NCI-H1105 treated with DMSO at 0.1 percent for 48 hours (cell line): ENCODE results near the gene SV2C.
"Not testable (repeated sequence)": the region's sequence is repeated elsewhere in the genome, so short reads cannot be mapped to it uniquely, and the experiment has no call there.

Experiments used
- DNase-seq: peaks from one replicate; lab custom pipeline; 2025; lab: John Stamatoyannopoulos, UW

The SV2C gene

DNA sequence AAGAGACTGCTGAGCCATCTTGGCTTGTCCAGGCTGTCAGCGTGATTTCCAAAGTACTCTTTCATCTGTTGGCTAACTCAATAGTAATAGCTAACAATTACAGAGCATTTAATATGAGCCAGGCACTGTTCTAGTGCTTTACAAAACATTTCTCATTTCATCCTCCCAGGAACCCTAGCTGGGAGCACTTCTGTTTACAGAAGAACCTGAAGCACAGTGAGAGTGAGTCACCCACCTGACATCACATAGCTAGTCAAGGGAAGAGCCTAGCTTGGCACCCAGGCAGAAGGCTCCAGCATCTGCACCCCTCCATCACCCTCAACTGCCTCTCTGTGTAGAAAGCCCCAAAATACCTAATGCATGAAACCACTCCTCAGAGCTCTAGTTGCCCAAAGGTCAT lies 262.4 kb downstream of the SV2C start:
- DNase-seq: no peak

DNA sequence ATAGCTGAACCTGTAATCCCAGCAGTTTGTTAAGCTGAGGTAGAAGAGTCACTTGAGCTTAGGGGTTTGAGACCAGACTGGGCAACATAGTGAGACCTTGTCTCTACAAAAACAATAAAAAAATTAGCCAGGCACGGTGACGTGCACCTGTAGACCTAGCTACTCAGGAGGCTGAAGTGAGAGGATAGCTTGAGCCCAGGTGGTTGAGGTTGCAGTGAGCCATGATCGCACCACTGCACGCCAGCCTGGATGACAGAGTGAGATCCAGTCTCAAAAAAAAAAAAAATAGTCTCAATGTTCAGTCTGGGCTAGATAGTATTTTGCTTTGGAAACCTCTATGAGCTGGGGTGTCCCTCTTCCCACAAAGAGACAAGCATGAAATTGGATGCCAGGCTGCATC lies 268.0 kb downstream of the SV2C start:
- DNase-seq: no peak

DNA sequence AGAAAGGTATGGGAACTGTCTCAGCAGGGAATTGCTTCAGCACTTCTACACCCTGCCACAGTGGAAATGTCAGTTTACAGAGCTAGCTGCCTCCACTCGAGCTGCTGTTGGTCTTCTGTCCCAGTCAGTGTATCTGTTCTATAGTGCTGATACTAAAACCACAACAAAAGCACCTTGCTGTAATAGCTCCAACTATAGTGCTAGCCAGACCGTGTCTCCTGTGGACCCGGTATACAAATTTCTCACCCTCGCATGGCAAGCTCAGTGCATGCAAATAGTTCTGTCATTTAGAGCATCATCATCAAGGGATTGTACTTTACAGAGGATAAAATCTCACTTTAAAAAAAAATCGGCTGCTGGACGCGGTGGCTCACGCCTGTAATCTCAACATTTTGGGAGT lies 268.4 kb downstream of the SV2C start:
- DNase-seq: no peak

DNA sequence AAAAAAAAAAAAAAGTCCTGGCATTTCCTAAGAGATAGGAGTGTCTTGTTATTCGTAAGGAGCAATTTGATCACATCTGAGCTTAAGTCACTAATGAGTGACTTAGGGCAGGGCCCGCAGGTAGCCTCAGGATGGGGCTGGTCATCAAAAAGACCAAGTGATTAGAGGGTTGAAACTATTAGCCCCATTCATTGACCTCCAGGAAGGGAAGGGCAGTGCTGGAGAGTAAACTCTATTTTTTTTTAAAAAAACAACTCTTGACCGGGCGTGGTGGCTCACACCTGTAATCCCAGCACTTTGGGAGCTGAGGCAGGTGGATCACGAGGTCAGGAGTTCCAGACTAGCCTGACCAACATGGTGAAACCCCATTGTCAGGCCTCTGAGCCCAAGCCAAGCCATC lies 273.7 kb downstream of the SV2C start:
- DNase-seq: no peak

DNA sequence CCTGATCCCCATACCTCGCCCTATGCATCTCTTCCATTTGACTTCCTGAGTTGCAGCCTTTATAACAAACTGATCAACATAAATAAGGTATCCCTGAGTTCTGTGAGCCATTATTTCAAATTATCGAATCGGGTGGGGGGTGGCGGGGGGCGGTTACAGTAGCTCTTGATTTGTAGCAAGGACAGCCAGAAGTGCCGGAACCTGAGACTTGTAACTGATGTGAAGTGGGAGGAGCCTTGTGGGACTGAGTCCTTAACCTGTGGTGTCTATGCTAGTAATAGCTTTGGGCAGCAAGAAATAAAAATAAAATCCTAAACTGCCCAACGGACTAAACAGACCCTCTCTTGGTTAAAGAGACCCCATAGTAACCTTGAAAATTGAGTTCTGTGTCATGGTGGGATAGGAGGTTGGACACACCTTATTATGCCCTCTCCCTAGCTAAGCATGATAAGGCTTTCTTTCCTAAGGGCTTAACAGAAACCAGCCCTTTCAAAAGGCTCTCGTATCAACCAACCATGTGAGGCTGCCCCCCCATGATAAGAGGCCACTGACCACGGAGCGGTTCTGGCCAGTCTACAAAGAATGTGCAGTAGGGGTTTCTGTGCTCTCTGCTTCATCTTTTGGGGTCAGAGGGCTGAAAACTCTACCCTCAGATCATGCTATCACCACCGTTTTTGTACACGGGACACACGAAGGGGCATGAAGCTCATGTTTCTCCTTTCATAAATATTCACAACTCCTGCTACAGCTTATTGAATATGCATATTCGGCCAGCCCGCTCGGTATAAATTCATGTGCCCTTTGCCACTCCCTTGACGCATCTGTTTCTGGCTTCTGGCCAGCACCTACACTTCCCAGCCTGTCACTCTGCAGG lies 280.4 kb downstream of the SV2C start:
- DNase-seq: peak; percentile 25

DNA sequence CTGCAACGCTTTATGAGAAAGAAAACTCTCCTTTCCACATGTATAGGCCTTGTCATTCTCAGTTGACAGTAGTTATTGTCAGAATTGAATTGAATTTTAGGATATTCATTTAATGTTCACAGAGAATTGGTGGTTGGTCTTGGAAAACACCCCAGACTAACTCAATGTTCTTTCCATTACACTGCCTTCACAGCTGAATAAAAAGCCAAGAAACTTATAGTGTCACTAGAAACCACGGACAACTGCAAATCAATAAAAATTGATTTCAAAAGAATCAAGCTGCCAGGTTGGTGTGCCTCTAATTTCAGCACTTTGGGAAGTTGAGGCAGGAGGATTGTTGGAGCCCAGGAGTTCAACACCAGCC lies 281.0 kb downstream of the SV2C start:
- no peak for DNase-seq

DNA sequence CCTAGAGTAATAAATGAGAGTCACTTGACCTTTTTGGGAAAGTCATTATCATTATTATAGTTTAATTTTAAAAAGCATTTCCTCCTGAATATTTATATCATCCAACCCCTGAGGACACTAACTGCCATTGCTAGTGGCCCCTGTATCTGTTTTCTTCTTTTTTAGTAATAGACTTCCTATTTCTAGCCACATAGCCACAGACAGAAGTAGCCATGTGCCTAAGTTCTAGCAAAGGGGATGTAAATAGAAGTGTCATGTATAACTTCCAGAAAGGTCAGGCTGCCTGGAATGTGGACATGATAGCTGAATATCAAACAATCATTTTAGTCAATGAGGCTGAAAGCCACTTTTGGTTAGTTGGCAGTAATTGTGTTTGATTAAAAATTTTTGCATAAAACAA lies 282.4 kb downstream of the SV2C start:
- no peak for DNase-seq

DNA sequence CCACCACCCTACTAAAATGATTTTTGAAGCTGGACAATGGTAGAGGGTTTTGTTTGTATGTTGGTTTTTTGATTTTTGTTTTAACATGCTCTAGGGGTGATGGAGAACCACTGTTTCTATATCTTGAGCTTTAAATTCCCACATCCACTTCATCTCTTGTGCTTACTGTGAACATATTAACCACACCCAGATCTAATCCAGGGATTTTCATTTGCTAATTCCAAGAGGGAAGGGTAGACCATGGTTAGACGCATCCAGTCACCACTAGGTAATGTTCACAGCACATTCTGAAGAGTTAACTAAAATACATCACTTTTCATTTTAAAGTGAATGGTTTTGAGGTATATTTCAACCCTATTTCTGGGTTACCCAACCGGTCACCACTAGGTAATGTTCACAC lies 283.4 kb downstream of the SV2C start:
- no peak for DNase-seq

DNA sequence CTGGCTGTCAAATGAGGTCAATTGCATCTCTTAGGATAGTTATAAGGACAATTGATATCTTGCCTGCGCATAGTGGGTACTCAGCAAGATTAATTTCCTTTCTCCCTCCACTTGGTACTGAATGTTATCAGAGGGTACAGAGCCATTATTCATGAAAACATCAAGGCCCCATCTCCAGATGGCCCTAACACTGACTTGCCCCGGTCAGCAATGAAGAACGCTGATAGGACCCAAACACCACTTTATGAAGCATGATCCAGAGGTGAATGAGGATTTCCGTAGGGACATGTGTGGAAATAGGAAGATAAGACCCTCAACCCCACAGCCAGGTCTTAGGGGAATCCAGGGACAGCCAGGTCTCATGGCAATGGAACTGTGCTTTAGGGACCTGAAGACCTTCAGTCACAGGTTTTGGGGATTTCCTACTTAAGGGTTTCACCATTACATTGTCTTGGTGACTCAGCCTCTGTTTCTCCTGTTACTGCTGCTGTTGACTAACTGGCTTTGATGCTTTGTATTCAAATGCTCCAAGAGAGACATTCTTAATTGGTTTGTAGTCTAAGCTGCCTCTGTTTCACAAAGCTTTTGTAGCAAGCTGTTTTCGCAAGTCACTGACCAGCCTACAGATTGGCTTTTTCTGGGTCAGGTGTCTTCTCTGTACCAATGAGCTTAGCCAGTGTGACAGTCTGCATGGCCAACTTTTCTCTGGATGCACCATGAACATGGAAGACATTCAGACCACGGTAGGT lies 284.6 kb downstream of the SV2C start:
- DNase-seq: no peak

DNA sequence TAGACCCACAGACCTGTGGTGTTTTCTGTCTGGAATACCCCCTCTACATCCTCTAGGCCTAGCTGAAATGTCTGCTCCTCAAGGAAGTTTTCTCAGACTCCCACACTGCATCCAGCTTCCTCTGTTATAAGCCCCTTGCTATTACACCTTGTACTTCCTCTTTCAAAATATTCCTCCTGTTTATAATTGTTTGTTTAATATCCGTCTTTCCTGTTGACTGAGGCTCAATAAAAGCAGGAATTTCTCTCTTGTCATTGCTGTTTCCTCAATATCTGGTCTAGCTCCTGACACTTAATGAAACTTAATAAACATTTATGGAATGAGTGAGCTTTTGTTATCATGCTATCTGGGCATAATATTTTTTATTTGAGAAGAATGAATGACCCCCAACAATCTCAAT lies 285.8 kb downstream of the SV2C start:
- no peak for DNase-seq

DNA sequence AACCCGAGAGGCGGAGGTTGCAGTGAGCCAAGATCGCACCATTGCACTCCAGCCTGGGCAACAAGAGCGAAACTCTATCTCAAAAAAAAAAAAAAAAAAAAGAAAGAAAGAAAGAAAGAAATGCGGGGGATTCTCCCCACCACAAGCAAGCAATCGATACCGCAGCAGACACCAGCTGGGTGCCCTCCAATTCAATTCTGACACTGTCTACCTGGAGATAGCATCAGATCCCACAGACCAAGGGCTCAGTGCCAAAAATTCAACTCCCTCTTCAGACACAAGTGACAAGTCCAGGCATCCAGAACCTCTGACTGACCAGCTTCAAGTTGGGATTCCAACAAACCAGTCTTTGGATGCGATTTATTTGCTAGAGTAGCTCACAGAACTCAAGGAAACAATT lies 286.5 kb downstream of the SV2C start:
- not testable (repeated sequence) for DNase-seq

DNA sequence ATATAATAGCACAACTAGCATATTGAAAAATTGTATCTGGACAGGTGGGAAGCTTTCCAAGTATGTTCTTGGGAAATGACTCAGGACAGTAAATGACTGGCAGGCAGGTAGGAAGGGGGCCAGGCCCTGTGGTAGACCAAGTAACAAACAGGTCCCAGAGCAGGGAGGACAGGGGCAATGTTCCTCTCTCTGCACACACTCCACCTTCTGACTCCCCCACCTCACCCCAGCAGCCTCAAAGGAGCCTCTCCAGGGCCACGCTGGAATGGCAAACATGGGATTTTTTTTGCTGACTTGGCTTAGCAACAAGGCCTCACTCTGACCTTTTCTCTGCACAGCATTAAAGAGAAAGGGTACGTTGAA lies 288.8 kb downstream of the SV2C start:
- no peak for DNase-seq

DNA sequence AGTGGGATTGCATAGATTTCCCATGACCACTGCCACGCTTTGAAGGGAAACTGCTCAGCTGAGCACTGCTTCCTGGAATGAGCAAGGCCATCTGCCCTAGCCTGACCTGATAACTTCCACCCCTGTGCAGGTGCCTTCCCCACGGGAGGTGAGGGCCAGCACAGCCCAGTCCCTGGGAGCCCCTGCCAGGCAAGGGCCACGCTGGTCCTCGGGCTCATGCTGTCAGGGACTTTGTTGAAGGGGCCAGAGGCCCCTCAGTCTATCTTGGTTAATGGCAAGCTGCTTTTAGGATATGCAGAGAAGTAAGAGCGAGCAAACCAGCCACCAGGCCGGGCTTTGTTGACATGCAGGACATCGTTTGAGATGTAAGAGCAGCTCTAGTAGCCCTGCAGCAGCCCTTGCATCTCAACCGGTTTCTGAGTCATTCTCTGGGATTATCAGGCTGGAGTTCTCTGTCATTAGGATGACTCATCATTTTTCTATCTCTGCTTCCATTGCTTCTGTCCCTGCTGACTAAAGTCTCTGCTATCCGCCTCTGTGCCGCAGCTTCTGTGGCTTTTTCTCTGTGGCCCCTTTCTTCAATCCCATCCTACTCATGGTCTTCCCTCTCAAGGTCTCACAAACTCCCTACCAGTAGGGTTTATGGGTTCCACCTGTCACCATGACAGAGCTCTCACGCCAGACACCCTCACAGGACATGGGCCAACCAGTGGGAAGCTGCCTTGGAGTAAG lies 289.3 kb downstream of the SV2C start:
- DNase-seq: no peak

DNA sequence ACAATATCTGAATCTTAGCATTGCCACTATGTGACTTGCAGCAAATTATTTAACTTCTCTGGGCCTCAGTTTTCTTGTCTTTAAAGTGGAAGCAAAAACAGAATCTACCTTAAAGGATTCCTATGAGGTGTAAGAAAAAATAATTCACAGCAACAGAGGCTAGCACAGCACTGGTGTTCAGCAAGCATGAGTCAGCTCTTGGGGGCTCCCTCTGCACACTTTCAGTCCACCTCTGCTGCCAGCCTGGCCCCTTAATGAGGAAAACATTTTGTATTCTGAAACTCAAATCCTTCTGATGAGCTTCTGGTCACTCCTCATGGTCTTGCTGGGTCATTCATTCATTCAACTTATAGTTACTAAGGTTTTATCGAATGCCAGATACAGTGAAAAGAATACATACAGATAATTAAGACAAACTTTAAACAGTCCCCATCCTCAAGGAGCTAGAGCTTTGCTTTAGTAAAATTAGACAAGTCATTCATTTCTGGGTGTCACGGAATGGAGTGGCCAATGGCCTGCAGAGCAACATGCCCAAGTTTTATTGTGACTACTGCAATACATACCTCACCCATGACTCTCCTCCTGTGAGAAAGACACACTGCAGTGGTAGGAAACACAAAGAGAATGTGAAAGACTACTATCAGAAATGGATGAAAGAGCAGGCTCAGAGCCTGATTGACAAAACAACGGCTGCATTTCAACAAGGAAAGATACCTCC lies 293.1 kb downstream of the SV2C start:
- no peak for DNase-seq

DNA sequence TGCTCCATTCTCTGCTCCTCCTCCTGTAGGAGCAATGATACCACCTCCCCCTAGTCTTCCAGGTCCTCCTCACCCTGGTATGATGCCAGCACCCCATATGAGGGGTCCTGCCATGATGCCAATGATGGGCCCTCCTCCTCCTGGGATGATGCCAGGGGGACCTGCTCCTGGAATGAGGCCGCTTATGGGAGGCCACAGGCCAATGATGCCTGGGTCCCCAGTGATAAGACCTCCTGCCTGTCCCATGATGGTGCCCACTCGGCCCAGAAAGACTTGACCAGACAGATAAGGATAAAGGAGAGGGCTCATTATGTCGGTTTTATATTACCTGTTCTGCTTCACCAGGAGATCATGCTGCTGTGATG lies 293.7 kb downstream of the SV2C start:
- DNase-seq: no peak

DNA sequence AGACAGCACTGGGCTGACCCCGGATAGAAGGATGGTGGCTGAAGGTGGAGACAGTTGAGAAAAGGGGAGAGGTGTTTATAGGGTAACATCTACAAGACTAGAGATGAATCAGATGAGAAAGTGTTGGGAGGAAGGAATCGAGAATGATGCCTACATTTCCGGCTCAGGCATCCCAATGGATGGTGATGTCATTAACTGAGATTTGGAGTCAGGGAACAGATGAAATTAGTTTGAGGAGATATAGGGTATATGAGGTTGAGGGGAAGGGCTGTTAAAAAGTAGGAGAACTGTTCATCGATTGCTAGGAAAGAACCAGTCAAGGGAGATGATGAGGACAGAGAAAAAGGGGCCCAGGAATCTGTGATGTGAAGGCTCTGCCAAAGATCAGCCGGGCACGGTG lies 295.2 kb downstream of the SV2C start:
- DNase-seq: no peak

DNA sequence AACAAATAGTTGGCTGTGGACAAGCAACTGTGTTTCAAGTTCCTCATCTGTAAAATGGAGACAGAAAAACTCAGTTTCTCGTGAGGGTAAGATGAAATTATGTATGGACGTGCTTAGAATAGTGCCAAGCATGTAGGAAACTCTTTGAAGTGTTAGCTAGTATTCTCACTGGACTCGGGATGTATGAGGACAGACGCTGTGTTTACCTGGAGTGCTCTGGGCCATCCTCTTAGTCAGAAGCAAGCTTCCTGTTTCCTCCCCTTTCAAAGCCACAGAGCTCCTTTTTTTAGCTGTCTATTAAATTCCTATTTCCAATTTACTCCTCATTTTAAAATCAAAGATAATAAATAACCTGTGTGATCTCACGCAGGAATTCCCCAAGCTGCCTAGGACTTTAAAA lies 296.1 kb downstream of the SV2C start:
- DNase-seq: no peak

DNA sequence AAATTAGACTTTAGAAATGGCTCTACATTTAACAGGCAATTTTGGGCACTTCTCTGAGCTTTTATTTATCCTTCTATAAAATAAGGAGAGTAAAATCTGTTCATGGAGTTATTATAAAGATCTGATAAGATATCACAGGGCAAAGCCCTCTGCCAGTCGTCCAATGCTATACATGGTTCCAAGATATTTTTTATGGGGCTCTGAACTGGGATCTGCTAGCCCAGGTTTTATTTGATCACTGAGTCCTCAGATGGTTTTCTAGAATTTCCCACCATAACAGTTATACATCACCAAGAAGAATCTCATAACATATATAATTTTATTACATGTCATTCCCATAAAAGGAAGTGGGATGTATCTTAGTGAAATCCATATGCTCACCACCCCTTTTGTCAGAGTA lies 296.7 kb downstream of the SV2C start:
- no peak for DNase-seq

DNA sequence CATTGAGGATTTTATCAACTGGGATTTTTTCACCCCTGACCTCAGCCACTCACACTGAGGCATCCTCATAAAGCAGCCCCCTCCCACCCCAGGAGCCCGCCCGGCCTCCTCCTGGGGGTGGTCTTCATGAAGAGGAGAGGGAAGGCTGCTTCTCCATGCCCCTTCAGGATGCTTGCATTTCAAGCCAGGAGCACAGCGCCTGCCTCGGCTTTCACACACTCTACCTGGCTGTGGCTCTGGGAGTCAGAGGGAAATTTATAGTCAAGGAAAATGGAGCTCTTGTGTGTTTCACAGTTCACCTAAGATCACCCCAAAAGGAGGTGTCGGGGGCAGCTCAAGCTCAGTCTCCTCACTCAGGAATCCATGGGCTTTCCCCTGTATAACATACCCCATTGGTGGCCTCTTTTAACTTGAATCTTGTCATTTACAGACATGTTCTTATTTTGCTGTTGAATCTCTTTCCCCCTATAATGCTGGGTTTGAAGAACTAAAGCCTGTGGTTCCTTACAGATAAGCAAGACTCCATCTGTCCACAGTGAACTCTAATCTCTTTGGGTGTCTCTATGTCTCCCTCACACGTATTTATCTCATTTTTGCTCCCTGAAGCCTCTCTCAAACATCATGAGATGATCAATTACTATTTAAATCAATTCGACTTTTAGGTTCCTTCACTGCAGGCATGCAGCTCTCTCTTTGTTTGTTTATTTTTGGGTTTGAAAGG lies 297.3 kb downstream of the SV2C start:
- DNase-seq: no peak

DNA sequence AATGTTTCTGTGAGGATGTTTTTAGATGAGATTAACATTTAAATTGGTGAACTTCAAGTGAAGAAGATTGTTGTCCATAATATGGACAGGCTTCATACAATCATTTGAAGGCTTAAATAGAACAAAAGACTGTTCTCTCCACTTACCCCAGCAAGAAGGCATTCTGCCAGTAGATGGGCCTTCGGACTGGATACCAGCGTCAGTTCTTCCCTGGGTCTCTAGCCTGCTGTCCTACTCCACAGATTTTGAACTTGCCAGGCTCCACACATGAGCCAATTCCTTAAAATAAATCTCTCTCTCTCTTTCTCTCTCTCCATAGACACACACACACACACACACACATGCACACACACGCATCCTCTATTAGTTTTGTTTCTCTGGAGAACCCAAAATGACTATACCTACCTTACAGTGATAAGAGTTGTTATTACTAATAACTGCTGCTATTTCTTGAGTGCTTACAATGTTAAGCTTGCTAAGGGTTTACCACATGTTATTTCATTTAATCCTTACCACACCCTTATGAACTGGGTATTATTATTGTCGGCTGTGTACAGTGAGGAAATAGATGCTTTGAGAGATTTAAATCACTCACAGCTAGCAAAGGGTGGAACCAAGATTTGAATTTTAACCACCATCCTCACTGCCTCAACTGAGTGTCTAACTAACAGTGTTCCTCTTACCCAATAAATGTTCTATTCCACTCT lies 300.1 kb downstream of the SV2C start:
- no peak for DNase-seq

DNA sequence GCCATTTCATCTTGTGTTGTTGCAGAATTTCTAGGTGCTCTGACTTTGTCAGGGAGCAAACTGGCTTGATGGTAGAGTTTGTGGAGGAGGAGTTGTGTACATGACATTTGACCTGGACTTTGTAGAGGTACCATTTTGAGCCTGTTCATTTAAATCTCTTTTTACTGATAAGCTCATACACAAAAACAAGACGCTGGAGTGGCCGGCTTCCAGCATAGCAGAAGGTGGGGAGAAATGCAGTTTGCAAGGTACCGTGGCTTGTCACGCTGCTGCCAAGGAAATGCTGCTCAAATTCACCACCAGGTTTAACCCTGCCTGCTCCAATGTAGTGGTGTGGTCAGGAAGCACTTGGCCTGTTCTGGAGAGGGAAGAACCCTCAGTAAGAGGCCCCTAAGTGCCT lies 301.0 kb downstream of the SV2C start:
- DNase-seq: no peak
